K562 (cell line): ENCODE data around the gene NECTIN4. TPM values are rescaled to one million over a fixed set of nuclear protein-coding genes. Genes with fewer than 3 reads are reported as not detected.

Experiments
- CEBPG ChIP-seq, 3 experiments: fragments of 200-800 bp in 1 of 3; sonication (Bioruptor generic) in 1 of 3; sonication (generic) in 1 of 3; formaldehyde crosslinking in 1 of 3; IDR thresholded peaks in 2 of 3; conservative IDR thresholded peaks in 1 of 3; 2 replicates each; pipeline versions ENCODE4 v1.6.1 to v1.8.0; 2016 to 2022; ENCODE audit warnings: missing compliant biosample characterization in 2 of 3, missing genetic modification characterization in 2 of 3, mild to moderate bottlenecking in 1 of 3, missing genetic modification reagents in 1 of 3
- DDX20 ChIP-seq: fragments of 450-650 bp; IDR thresholded peaks from 2 replicates; pipeline ENCODE4 v1.6.1; 2016; ENCODE audit warnings: missing genetic modification characterization, low read depth, mild to moderate bottlenecking, missing compliant biosample characterization, moderate library complexity
- ELF4 ChIP-seq: fragments of 450-650 bp; formaldehyde crosslinking; IDR thresholded peaks from 2 replicates; pipeline ENCODE4 v1.4.0; 2022; ENCODE audit warnings: missing genetic modification characterization
- KAT7 ChIP-seq: sonication (generic); formaldehyde crosslinking; IDR thresholded peaks from 2 replicates; pipeline ENCODE4 v1.8.0; 2022; ENCODE audit warnings: missing genetic modification reagents, mild to moderate bottlenecking, borderline replicate concordance
- KAT8 ChIP-seq: fragments of 450-650 bp; IDR thresholded peaks from 2 replicates; pipeline ENCODE4 v1.6.1; 2016; ENCODE audit warnings: low read depth, mild to moderate bottlenecking
- KDM4B ChIP-seq, 2 experiments: fragments of 450-650 bp in 1 of 2; sonication (generic) in 1 of 2; IDR thresholded peaks; 2 replicates each; pipeline ENCODE4 v1.6.1; 2016 to 2017; ENCODE audit warnings: borderline replicate concordance in 2 of 2, antibody characterized with exemption in 1 of 2, low read depth in 1 of 2, mild to moderate bottlenecking in 1 of 2
- MTA3 ChIP-seq: fragments of 450-650 bp; formaldehyde crosslinking; IDR thresholded peaks from 2 replicates; pipeline ENCODE4 v1.6.1; 2017; ENCODE audit warnings: mild to moderate bottlenecking, borderline replicate concordance
- NUFIP1 ChIP-seq: fragments of 450-650 bp; IDR thresholded peaks from 2 replicates; pipeline ENCODE4 v1.6.1; 2018; ENCODE audit not compliant: partially characterized antibody
- PHF20 ChIP-seq: fragments of 450-650 bp; IDR thresholded peaks from 2 replicates; pipeline ENCODE4 v1.6.1; 2018; ENCODE audit not compliant: partially characterized antibody
- RFX1 ChIP-seq: fragments of 450-650 bp; IDR thresholded peaks from 2 replicates; pipeline ENCODE4 v1.6.1; 2016; ENCODE audit warnings: mild to moderate bottlenecking, moderate library complexity
- SOX6 ChIP-seq: fragments of 450-650 bp; IDR thresholded peaks from 2 replicates; pipeline ENCODE4 v1.6.1; 2014; ENCODE audit warnings: mild to moderate bottlenecking
- SP1 ChIP-seq: sonication (generic); formaldehyde crosslinking; IDR thresholded peaks from 2 replicates; pipeline ENCODE4 v1.8.1; 2022; ENCODE audit warnings: mild to moderate bottlenecking, missing genetic modification reagents
- THAP12 ChIP-seq: fragments of 250-450 bp; sonication (Bioruptor Pico); IDR thresholded peaks from 2 replicates; pipeline ENCODE4 v1.9.0; 2021; ENCODE audit warnings: mild to moderate bottlenecking, inconsistent platforms
- ZNF143 ChIP-seq: sonication (generic); formaldehyde crosslinking; IDR thresholded peaks from 2 replicates; pipeline ENCODE4 v1.9.0; 2022; ENCODE audit warnings: mild to moderate bottlenecking, missing genetic modification reagents
- polyA plus RNA-seq, 8 experiments: library from polyadenylated mRNA; depleted of rRNA in 4 of 8; stranded (reverse) in 5 of 8; unstranded in 3 of 8; fragments of >200 nt; fragmentation: Nextera tagmentation in 2 of 8; fragmentation: Illumina TruSeq in 1 of 8; extraction: Ambion mirVana in 2 of 8; extraction: Trizol in 1 of 8; gene quantifications; 2 replicates each; pipeline versions ENCODE4 v1.2.1 to v1.2.3, GENCODE V29; 2011 to 2014; ENCODE audit warnings: inconsistent platforms in 1 of 8, missing spikeins in 1 of 8
- total RNA-seq, 7 experiments: library from RNA; depleted of rRNA in 6 of 7; stranded (reverse); fragments of >200 nt in 6 of 7; fragmentation: Illumina TruSeq in 2 of 7; extraction: Trizol in 2 of 7; gene quantifications; 2 replicates each; pipeline versions ENCODE4 v1.2.1 to v1.2.3, GENCODE V29; 2011 to 2021; ENCODE audit warnings: low replicate concordance in 1 of 7
- TF ChIP-seq, protein P1 (sequence below), 2 experiments: IDR thresholded peaks in 1 of 2; conservative IDR thresholded peaks in 1 of 2; 2 replicates each; pipeline ENCODE4 v1.6.1; 2016; ENCODE audit warnings: low read depth in 2 of 2, mild to moderate bottlenecking in 1 of 2, missing compliant biosample characterization in 1 of 2, missing genetic modification characterization in 1 of 2, moderate library complexity in 1 of 2
- TF ChIP-seq, protein P2 (sequence below): fragments of 250-450 bp; sonication (Bioruptor Pico); IDR thresholded peaks from 2 replicates; pipeline ENCODE4 v1.4.0; 2020; ENCODE audit warnings: mild to moderate bottlenecking
- TF ChIP-seq, protein P3 (sequence below), 2 experiments: fragments of 450-650 bp; IDR thresholded peaks; 2 replicates each; pipeline ENCODE4 v1.6.1; 2016

Gene NECTIN4
- total and polyA plus RNA-seq, 9 of the 15 experiments (the other 6 are each of a cell fraction or from before 2014, with no cell fraction given), result 0.01 to 0.09 TPM; not detected in 7

GRCh38 chr1:161021165-161021969 lies 68.0 kb downstream of the NECTIN4 start (continued):
- TF ChIP-seq, protein P1, sequence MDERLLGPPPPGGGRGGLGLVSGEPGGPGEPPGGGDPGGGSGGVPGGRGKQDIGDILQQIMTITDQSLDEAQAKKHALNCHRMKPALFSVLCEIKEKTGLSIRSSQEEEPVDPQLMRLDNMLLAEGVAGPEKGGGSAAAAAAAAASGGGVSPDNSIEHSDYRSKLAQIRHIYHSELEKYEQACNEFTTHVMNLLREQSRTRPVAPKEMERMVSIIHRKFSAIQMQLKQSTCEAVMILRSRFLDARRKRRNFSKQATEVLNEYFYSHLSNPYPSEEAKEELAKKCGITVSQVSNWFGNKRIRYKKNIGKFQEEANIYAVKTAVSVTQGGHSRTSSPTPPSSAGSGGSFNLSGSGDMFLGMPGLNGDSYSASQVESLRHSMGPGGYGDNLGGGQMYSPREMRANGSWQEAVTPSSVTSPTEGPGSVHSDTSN (CRISPR knock-in tag; IDR thresholded peaks at IDR 0.05; ENCODE audit: low read depth), result peak; percentile 56
- TF ChIP-seq, protein P1 (tag; conservative IDR thresholded peaks at IDR 0.05; ENCODE audit: low read depth), result peak; percentile 62
- TF ChIP-seq MTA3 (no peak), SP1 (CRISPR knock-in tag) (no peak; the same call in 1 of the 2 replicates), DDX20 (tag) (no peak), SOX6 (no peak), RFX1 (no peak), ZNF143 (CRISPR knock-in tag) (no peak), KDM4B (IDR thresholded peaks at IDR 0.05; ENCODE audit: borderline replicate concordance in 2 of 2, low read depth in 1 of 2) (no peak), KAT7 (CRISPR knock-in tag) (no peak), NUFIP1 (no peak), CEBPG (CRISPR knock-in tag; IDR thresholded peaks at IDR 0.05) (no peak), CEBPG (tag; conservative IDR thresholded peaks at IDR 0.05 in 1 of 2, IDR thresholded peaks at IDR 0.05 in 1 of 2) (no peak), KAT8 (no peak), PHF20 (peak; percentile 82), THAP12 (CRISPR knock-in tag) (0 out of 2 replicates have a peak, but pooled peaks have one; percentile 11), ELF4 (CRISPR knock-in tag) (no peak)
- TF ChIP-seq, protein P2, sequence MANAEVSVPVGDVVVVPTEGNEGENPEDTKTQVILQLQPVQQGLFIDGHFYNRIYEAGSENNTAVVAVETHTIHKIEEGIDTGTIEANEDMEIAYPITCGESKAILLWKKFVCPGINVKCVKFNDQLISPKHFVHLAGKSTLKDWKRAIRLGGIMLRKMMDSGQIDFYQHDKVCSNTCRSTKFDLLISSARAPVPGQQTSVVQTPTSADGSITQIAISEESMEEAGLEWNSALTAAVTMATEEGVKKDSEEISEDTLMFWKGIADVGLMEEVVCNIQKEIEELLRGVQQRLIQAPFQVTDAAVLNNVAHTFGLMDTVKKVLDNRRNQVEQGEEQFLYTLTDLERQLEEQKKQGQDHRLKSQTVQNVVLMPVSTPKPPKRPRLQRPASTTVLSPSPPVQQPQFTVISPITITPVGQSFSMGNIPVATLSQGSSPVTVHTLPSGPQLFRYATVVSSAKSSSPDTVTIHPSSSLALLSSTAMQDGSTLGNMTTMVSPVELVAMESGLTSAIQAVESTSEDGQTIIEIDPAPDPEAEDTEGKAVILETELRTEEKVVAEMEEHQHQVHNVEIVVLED (CRISPR knock-in tag), result no peak
- TF ChIP-seq, protein P3, sequence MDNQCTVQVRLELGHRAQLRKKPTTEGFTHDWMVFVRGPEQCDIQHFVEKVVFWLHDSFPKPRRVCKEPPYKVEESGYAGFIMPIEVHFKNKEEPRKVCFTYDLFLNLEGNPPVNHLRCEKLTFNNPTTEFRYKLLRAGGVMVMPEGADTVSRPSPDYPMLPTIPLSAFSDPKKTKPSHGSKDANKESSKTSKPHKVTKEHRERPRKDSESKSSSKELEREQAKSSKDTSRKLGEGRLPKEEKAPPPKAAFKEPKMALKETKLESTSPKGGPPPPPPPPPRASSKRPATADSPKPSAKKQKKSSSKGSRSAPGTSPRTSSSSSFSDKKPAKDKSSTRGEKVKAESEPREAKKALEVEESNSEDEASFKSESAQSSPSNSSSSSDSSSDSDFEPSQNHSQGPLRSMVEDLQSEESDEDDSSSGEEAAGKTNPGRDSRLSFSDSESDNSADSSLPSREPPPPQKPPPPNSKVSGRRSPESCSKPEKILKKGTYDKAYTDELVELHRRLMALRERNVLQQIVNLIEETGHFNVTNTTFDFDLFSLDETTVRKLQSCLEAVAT (IDR thresholded peaks at IDR 0.05), result 0 out of 4 replicates have a peak, but pooled peaks of 1 of the 2 experiments have one; percentile 26
